ENCODE results near the gene BCL11B.

Gene BCL11B

DNA sequence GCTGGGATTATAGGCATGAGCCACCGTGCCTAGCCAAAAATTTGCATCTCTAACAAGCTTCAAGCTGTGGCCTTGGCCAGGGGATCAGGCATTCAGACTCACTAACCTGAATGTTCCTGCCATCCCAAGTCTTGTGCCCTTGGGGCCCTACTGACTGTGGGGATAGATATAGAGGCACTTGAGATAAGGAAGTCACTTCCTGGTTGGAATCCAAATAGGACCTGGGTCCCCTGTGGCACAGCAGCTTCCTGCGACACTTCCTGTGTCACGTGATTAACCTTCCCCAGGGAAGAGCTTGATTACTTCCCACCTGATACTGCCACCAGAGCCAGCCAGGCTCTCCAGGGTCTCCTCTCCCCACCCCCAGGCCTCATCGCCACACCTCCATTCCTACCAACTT, 128.2 kb downstream of the BCL11B start:
- DNase-seq (ENCODE audit: insufficient read length, low spot score) (no peak), FAIRE-seq (no peak)

DNA sequence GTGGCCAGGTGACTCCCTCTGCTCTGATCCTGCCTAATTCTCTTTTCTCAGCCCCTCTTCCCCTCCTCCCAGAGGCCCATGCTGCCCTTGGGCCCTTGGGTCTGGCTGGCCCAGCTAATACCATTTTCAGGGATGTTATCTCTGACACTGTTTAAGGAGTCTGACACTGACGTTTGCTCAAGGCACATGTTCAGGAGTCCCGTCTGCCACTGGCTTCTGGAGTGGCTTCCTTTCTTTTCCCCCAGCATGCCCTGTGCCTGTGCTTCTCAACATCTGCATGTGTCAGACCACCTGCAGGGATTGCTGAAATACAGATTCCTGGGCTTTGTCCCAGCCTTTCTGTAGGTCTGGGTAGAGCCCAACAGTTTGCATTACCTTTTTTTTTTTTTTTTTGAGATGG, 128.9 kb downstream of the BCL11B start:
- no peak for FAIRE-seq

DNA sequence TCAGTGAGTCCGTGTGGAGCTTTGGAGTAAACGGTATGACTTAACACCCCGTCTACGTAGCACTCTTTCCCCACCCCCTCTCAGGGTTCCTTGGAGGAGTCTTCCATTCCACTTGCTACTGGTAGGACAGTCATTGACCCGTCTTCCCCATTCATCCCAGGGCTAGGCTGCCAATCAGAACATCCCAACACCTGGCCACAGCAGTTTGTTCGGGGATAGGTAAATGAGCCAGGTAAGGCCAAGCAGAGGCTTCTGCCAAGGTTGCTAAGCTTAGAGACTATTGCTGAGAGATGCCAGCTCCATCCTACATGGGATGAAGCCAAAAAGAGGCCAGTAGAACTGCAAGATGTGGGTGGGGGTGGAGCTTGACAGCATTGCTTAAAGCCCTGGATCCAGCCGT, 130.8 kb downstream of the BCL11B start:
- FAIRE-seq (no peak), DNase-seq (ENCODE audit: insufficient read length, low spot score) (no peak)

More for the DNA sequence above, 128.9 kb downstream of the BCL11B start:
- no peak for DNase-seq (ENCODE audit: insufficient read length, low spot score)

- DNase-seq (ENCODE audit: insufficient read length, low spot score) (no peak), FAIRE-seq (no peak)
Observed at GRCh38 chr14:99138999-99139865, 132.8 kb downstream of the BCL11B start.

GRCh38 chr14:99137913-99138571, 134.0 kb downstream of the BCL11B start:
- FAIRE-seq (no peak), DNase-seq (ENCODE audit: insufficient read length, low spot score) (no peak)

- no peak for FAIRE-seq
- DNase-seq (ENCODE audit: insufficient read length, low spot score), result no peak
Observed at GRCh38 chr14:99137001-99137700, 134.8 kb downstream of the BCL11B start.

DNA sequence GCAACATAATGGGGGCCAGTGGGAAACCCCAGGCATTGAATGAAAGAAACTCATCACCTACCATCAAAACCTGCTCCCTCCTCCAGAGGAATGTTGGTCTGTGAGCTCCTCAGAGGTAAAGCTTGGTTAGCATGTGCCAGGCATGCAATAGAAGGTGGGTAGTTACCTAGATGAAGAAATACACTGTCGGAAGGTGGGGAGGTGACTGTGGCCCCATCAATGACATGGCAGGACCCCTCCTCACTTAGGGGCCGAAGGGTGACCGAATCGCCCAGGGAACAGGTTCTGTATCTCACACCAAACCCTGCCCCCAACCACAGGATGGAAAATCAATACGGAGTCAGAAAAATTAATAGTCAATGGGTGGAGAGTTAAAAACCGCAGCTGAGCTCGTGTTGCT, 135.6 kb downstream of the BCL11B start:
- DNase-seq (ENCODE audit: insufficient read length, low spot score) (no peak), FAIRE-seq (no peak)

- no peak for DNase-seq (ENCODE audit: insufficient read length, low spot score)
- no peak for FAIRE-seq
Observed at GRCh38 chr14:99136047-99136400, 136.0 kb downstream of the BCL11B start.

GRCh38 chr14:99134516-99135046, 137.4 kb downstream of the BCL11B start:
- DNase-seq (ENCODE audit: insufficient read length, low spot score) (no peak), FAIRE-seq (no peak)

DNA sequence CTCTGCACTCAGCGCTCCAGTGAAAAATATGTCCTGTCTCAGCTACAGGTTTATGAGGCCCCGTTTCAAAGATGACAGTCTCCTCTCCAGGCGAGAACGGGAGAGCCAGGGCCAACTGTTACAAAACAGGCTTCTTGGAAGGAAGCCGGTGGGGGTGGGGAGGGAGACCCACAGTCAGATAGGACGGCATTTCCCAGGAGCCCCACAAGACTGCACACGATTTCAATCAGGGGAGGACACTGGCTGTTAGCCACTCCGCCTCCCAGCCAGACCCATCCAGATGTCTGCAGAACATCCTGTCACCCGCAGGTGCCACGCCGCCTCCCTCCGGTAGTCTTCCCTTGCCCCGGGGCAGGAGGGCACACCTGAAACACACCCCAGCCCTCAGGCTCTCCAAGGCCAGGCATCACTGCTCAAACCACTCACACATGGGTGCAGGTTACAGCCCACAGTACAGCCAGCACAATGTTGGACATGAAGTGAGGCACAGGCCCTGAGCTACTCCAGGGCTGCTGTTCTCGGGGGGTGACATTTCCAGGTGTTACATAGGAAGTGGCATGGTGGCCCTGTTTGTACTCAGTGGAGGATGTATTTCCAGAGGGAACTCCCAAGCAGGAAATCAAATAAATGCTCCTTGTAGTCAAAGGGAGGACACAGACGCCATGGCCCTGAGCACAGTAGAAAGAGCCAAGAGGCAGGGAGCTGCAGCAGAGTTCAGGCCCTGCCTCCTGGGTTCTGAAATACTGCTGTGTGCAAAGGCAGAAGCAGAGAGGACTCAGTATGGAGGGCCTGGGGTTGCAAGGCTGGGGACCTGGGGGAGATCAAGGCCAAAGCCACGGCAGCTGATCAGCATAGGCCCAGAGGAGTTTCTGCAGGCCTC, 138.1 kb downstream of the BCL11B start:
- no peak for FAIRE-seq
- no peak for DNase-seq (ENCODE audit: insufficient read length, low spot score)

- FAIRE-seq (no peak), DNase-seq (ENCODE audit: insufficient read length, low spot score) (no peak)
Observed at GRCh38 chr14:99132821-99133635, 139.0 kb downstream of the BCL11B start.

- DNase-seq (ENCODE audit: insufficient read length, low spot score) (no peak), FAIRE-seq (no peak)
Observed at GRCh38 chr14:99131632-99132271, 140.2 kb downstream of the BCL11B start.

- DNase-seq (ENCODE audit: insufficient read length, low spot score), result no peak
- FAIRE-seq, result no peak
Observed at GRCh38 chr14:99129998-99130397, 142.0 kb downstream of the BCL11B start.

DNA sequence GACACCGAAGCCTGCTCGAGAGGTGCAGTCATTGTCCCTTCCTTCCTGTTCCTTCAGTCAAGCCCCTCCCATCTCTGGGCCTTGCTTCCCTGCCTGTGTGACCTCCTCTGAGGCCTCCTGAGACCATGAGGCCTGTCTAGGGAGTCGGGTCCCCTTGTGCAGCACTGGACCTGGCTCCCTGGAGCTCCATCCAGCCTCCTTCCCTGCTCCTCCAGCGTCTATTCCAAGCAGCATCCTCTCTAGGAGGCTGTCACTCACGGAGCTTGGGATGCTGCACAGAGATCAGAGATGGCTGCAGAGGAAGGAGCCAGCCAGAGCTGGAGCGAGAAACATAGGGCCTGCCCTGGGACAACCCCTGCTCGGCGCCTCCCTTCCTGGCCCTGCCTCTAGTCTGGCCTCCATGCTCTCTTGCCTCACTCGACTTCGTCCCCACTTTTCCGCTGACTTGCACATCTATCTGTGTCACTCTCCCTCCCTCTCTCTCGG, 142.7 kb downstream of the BCL11B start:
- DNase-seq (ENCODE audit: insufficient read length, low spot score) (no peak), FAIRE-seq (no peak)

DNA sequence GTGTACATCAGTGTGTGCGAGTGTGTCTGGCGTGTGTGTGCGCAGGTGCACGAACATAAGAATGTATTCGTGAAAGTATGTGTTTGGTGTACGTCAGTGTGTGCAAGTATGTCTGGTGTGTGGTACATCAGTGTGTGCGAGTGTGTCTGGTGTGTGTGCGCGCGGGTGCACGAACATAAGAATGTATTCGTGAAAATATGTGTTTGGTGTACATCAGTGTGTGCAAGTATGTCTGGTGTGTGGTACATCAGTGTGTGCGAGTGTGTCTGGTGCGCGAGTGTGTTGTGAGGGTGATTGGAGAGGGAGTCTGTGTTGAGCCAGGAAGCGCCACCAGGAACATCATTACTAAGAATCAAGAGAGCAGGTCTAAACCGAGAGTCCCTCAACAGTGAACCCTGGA, 143.8 kb downstream of the BCL11B start:
- FAIRE-seq, result peak; percentile 93
- no peak for DNase-seq (ENCODE audit: insufficient read length, low spot score)

DNA sequence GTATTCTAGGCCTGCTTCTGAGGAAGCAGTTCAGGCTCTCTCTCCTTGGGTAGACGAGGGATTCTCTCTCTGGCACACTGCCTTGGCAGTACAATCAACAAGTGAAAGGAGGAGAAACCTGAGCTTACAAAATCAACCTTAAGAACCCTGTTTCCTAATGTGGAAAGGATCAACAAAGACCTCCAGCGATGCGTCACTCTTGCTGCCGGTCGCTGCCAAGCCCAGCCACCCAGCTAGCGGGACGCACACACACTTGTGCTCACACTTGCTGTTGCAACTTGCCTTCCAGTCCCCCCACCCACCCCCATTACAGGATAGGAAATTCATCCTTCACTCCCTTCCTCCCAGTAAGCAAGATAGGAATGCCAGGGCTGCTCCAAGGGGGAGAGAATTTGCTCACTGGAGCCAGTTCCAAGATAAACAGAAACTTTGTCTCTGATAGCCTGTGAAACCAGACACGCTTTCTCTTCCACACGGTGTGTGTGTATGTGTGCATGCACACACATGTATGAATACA, 144.3 kb downstream of the BCL11B start:
- DNase-seq (ENCODE audit: insufficient read length, low spot score), result no peak
- no peak for FAIRE-seq

DNA sequence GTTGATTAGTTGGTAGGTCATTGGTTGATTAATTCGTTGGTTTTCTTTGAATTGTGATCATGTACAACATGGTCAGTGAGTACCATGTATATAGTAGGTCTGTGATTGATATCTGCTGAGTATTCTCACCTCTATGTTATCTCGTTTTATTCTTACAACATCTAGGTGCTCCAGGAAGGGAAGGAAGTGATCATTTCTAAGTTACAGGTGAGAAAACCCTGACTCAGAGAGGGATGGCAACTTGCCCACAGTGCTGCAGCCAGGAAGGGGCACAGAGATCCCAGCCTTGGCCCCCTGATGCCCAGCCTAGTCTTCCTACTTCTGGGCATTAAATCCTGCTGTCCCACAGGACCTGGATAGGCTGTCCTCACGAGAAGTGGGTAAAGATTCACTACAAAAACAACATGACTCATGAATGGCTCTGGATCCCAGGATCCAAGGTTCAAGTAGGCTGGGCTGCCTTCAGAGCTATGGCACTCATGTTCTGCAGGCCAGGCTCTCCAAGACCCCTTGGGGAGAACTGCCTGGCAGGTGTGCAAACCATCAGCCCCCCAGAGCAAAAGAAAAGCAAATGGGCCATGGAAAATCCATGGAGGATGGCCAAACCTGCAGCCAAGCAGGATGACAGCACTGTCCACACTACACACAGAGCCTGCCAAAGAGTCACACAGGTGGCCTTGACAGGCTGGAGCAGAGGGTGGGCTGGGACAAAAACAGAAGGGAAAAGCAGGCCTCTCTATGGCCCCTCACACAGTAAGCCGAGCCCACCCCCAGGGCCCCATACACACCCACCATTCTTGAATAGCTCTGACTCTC, 146.2 kb downstream of the BCL11B start:
- FAIRE-seq (no peak), DNase-seq (ENCODE audit: insufficient read length, low spot score) (no peak)

DNA sequence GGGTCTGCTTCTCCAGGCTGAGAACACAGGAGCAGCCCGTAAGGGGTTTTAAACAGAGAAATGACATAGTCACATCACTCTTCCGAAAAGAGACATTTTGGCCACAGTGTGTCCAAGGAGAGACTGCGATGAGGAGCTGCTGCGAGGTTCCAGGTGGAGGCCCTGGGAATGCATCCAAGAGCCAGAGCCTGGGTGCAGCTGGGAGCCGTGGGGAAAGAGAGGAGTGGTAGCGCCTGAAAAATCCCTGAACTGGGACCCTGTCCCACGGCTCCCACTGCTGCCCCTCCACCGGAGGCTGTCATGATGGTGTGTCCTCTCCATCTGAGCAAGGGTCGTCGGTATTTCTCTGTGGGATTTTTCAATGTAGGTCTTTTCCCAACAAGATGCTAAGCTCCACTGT, 146.9 kb downstream of the BCL11B start:
- DNase-seq (ENCODE audit: insufficient read length, low spot score) (no peak), FAIRE-seq (no peak)

Data from HTR-8/SVneo (cell line).